Esophagus squamous epithelium (tissue), 4 donors: ENCODE data around the gene FBN3.

ENCODE experiments used
- POLR2A ChIP-seq, 4 donors: fragments of 450-650 bp; IDR thresholded peaks; one replicate each; pipeline ENCODE4 v1.6.1; 2017; ENCODE audit warnings: antibody characterized with exemption in 4 of 4, mild to moderate bottlenecking in 4 of 4, moderate library complexity in 3 of 4
- TF ChIP-seq, protein P1 (sequence below), 6 experiments: fragments of 450-650 bp in 4 of 6; fragments of 200-600 bp in 2 of 6; sonication (generic) in 2 of 6; IDR thresholded peaks; one replicate each; pipeline ENCODE4 v1.5.1; 2016 to 2019; ENCODE audit warnings: antibody characterized with exemption in 6 of 6, mild to moderate bottlenecking in 4 of 6, moderate library complexity in 4 of 6

DNA sequence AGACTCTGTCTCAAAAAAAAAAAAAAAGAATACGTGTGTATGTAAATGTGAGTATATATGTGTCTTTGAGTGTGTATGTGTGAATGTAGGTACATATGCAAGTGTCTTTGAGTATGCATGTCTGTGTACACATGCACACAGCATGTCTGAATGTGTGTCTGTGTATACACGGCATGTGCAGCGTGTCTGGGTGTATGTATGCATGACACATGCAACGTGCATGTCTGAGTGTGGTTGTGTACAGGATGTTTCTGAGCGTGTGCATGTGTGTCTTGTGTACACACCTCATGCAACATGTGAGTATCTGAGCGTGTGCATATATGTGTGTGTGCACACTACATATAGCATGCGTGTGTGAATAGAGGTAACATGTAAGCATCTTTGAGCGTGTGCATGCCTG is 20.8 kb downstream of the FBN3 start:
- TF ChIP-seq, protein P1, sequence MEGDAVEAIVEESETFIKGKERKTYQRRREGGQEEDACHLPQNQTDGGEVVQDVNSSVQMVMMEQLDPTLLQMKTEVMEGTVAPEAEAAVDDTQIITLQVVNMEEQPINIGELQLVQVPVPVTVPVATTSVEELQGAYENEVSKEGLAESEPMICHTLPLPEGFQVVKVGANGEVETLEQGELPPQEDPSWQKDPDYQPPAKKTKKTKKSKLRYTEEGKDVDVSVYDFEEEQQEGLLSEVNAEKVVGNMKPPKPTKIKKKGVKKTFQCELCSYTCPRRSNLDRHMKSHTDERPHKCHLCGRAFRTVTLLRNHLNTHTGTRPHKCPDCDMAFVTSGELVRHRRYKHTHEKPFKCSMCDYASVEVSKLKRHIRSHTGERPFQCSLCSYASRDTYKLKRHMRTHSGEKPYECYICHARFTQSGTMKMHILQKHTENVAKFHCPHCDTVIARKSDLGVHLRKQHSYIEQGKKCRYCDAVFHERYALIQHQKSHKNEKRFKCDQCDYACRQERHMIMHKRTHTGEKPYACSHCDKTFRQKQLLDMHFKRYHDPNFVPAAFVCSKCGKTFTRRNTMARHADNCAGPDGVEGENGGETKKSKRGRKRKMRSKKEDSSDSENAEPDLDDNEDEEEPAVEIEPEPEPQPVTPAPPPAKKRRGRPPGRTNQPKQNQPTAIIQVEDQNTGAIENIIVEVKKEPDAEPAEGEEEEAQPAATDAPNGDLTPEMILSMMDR (IDR thresholded peaks at IDR 0.05): no peak
- TF ChIP-seq POLR2A (IDR thresholded peaks at IDR 0.05): no peak
